H9 (cell line): ENCODE measurements around the gene C22orf23. TPM values are rescaled to one million over a fixed set of nuclear protein-coding genes. Genes with fewer than 3 reads are reported as not detected.

Experiments
- DNase-seq: peaks from one replicate; pipeline ENCODE4 v3.0.0-alpha.2; 2017
- H2AFZ ChIP-seq: one replicate; pipeline ENCODE4 v1.6.1; 2013; ENCODE audit warnings: mild to moderate bottlenecking, low read length, control low read depth, moderate library complexity
- H2AK5ac ChIP-seq: 2 replicates; pipeline ENCODE4 v1.6.1; 2013; ENCODE audit warnings: low read length, control low read depth, mixed read lengths; ENCODE audit not compliant: insufficient read length
- H2BK120ac ChIP-seq: one replicate; pipeline ENCODE4 v1.6.1; 2013; ENCODE audit warnings: low read depth, mild to moderate bottlenecking, low read length, control low read depth, inconsistent platforms; ENCODE audit not compliant: poor library complexity, severe bottlenecking
- H2BK12ac ChIP-seq: 2 replicates; pipeline ENCODE4 v1.6.1; 2013; ENCODE audit warnings: low read length, control low read depth, mixed read lengths, low read depth; ENCODE audit not compliant: insufficient read length
- H2BK15ac ChIP-seq: 2 replicates; pipeline ENCODE4 v1.6.1; 2013; ENCODE audit warnings: low read depth, low read length, control low read depth
- H2BK20ac ChIP-seq: one replicate; pipeline ENCODE4 v1.6.1; 2013; ENCODE audit warnings: low read depth, mild to moderate bottlenecking, low read length, control low read depth, inconsistent platforms; ENCODE audit not compliant: poor library complexity, severe bottlenecking
- H2BK5ac ChIP-seq: 2 replicates; pipeline ENCODE4 v1.6.1; 2013; ENCODE audit warnings: low read length, control low read depth, mixed read lengths; ENCODE audit not compliant: insufficient read length
- H3K14ac ChIP-seq: 2 replicates; pipeline ENCODE4 v1.6.1; 2013; ENCODE audit warnings: low read length, control low read depth; ENCODE audit not compliant: insufficient read depth
- H3K18ac ChIP-seq: 2 replicates; pipeline ENCODE4 v1.6.1; 2013; ENCODE audit warnings: low read depth, mild to moderate bottlenecking, mixed read lengths, low read length, control low read depth; ENCODE audit not compliant: insufficient read length
- H3K23ac ChIP-seq: 2 replicates; pipeline ENCODE4 v1.6.1; 2013; ENCODE audit warnings: low read length, control low read depth, mixed read lengths, low read depth; ENCODE audit not compliant: insufficient read length
- H3K23me2 ChIP-seq: 2 replicates; pipeline ENCODE4 v1.6.1; 2013; ENCODE audit warnings: low read depth, mild to moderate bottlenecking, mixed read lengths, low read length, control low read depth; ENCODE audit not compliant: insufficient read length, poor library complexity, severe bottlenecking
- H3K27ac ChIP-seq: 2 replicates; pipeline ENCODE4 v1.5.1; 2013; ENCODE audit warnings: low read length, control low read depth, mixed read lengths, low read depth; ENCODE audit not compliant: insufficient read length
- H3K27me3 ChIP-seq: 2 replicates; pipeline ENCODE4 v1.6.1; 2013; ENCODE audit warnings: low read length, control low read depth, inconsistent platforms; ENCODE audit not compliant: insufficient read depth
- H3K4ac ChIP-seq: 2 replicates; pipeline ENCODE4 v1.6.1; 2013; ENCODE audit warnings: low read depth, mild to moderate bottlenecking, control low read depth, inconsistent platforms, low read length, moderate library complexity
- H3K4me1 ChIP-seq: 2 replicates; pipeline ENCODE4 v1.6.1; 2013; ENCODE audit warnings: low read length, control low read depth, inconsistent platforms; ENCODE audit not compliant: insufficient read depth
- H3K4me2 ChIP-seq: 2 replicates; pipeline ENCODE4 v1.6.1; 2013; ENCODE audit warnings: low read length, control low read depth, mixed read lengths; ENCODE audit not compliant: insufficient read length, insufficient read depth
- H3K56ac ChIP-seq: 2 replicates; pipeline ENCODE4 v1.6.1; 2013; ENCODE audit warnings: low read depth, mild to moderate bottlenecking, mixed read lengths, low read length, control low read depth; ENCODE audit not compliant: insufficient read length
- H3K79me1 ChIP-seq: 2 replicates; pipeline ENCODE4 v1.6.1; 2013; ENCODE audit warnings: low read depth, mild to moderate bottlenecking, moderate library complexity, low read length, control low read depth, inconsistent platforms; ENCODE audit not compliant: insufficient read depth, poor library complexity, severe bottlenecking
- H3K79me2 ChIP-seq: 2 replicates; pipeline ENCODE4 v1.6.1; 2013; ENCODE audit warnings: low read length, control low read depth, inconsistent platforms; ENCODE audit not compliant: insufficient read depth
- H3K9ac ChIP-seq: 2 replicates; pipeline ENCODE4 v1.6.1; 2013; ENCODE audit warnings: low read length, control low read depth, mixed read lengths; ENCODE audit not compliant: insufficient read length; ENCODE audit errors: extremely low read depth
- H3K9me3 ChIP-seq: one replicate; pipeline ENCODE4 v1.6.1; 2013; ENCODE audit warnings: low read depth, low read length, inconsistent platforms; ENCODE audit not compliant: control insufficient read depth
- H3T11ph ChIP-seq: one replicate; pipeline ENCODE4 v1.6.1; 2013; ENCODE audit warnings: mild to moderate bottlenecking, low read length, control low read depth, inconsistent platforms
- H4K20me1 ChIP-seq: one replicate; pipeline ENCODE4 v1.6.1; 2013; ENCODE audit not compliant: control insufficient read depth, insufficient read length, insufficient read depth
- H4K5ac ChIP-seq: 2 replicates; pipeline ENCODE4 v1.6.1; 2013; ENCODE audit warnings: low read depth, mild to moderate bottlenecking, mixed read lengths, low read length, control low read depth; ENCODE audit not compliant: insufficient read length
- H4K8ac ChIP-seq: replicated peaks from 2 replicates; pipeline ENCODE4 v1.6.1; 2013; ENCODE audit warnings: low read length, control low read depth, mixed read lengths, low read depth; ENCODE audit not compliant: insufficient read length
- H4K91ac ChIP-seq: 2 replicates; pipeline ENCODE4 v1.6.1; 2013; ENCODE audit warnings: low read depth, mild to moderate bottlenecking, moderate library complexity, mixed read lengths, low read length, control low read depth; ENCODE audit not compliant: insufficient read length
- H3K27ac Mint-ChIP-seq, 3 experiments: 2 replicates in 2 of 3; 3 replicates in 1 of 3; pipeline ENCODE4 v1.8.0; 2020 to 2021; ENCODE audit warnings: mixed read lengths in 3 of 3, mild to moderate bottlenecking in 1 of 3, moderate library complexity in 1 of 3
- H3K27me3 Mint-ChIP-seq: 2 replicates; pipeline ENCODE4 v1.8.0; 2021; ENCODE audit warnings: low read depth, mild to moderate bottlenecking, moderate library complexity, mixed read lengths
- H3K36me3 Mint-ChIP-seq, 3 experiments: 2 replicates in 2 of 3; 3 replicates in 1 of 3; pipeline ENCODE4 v1.8.0; 2020 to 2021; ENCODE audit warnings: low read depth in 3 of 3, mixed read lengths in 3 of 3; ENCODE audit not compliant: insufficient read depth in 1 of 3
- H3K4me1 Mint-ChIP-seq, 2 experiments: 2 replicates each; pipeline ENCODE4 v1.8.0; 2020; ENCODE audit warnings: mixed read lengths in 2 of 2
- H3K4me3 Mint-ChIP-seq, 2 experiments: 2 replicates in 1 of 2; 3 replicates in 1 of 2; pipeline ENCODE4 v1.8.0; 2020 to 2021; ENCODE audit warnings: mild to moderate bottlenecking in 2 of 2, mixed read lengths in 2 of 2, moderate library complexity in 1 of 2
- H3K9me3 Mint-ChIP-seq, 2 experiments: 2 replicates in 1 of 2; 3 replicates in 1 of 2; pipeline ENCODE4 v1.8.0; 2020; ENCODE audit warnings: mild to moderate bottlenecking in 2 of 2, mixed read lengths in 2 of 2, moderate library complexity in 1 of 2
- CTCF ChIP-seq: fragments of 200-600 bp; sonication (generic); conservative IDR thresholded peaks from 3 replicates; pipeline ENCODE4 v1.8.0; 2021; ENCODE audit warnings: antibody characterized with exemption, mild to moderate bottlenecking
- whole genome bisulfite sequencing: extraction: QIAGEN DNeasy Blood & Tissue Kit; methylation state at CpG from one replicate; pipeline ENCODE4 v1.1.7; 2013; ENCODE audit warnings: missing lambda C conversion rate, low lambda C conversion rate, mixed read lengths; ENCODE audit not compliant: insufficient read length; ENCODE audit errors: extremely low coverage; 5-methylcytosine and 5-hydroxymethylcytosine counted together
- total RNA-seq: library from RNA; stranded (reverse); gene quantifications from 2 replicates; pipeline ENCODE4 v1.2.1, GENCODE V29; 2021

Gene C22orf23
- total RNA-seq, 1 experiment from 2014 or later: 0.57 TPM

GRCh38 chr22:37994049-37994448 lies 40.6 kb upstream of the C22orf23 start:
- Histone ChIP-seq H4K8ac (no peak overlapping the region), H3K23me2 (no peaks in the 10 kb centered on the region), H3K4me1 (no peaks in the 10 kb centered on the region; the same call in 1 of the 2 replicates), H3K4me2 (no peak overlapping the region), H3K56ac (no peak overlapping the region), H2BK15ac (no peak overlapping the region), H3T11ph (no peak overlapping the region), H2BK12ac (no peak overlapping the region), H3K9ac (no peak overlapping the region), H3K14ac (no peak overlapping the region), H2BK20ac (no peak overlapping the region), H2BK120ac (no peak overlapping the region), H3K23ac (no peak overlapping the region), H2AFZ (no peak overlapping the region), H3K27me3 (no peaks in the 10 kb centered on the region), H3K18ac (no peak overlapping the region), H4K91ac (no peak overlapping the region), H3K79me2 (no peaks in the 10 kb centered on the region), H3K4ac (no peak overlapping the region), H3K27ac (no peak overlapping the region), H2BK5ac (no peak overlapping the region), H4K20me1 (no peaks in the 10 kb centered on the region), H4K5ac (no peak overlapping the region), H3K9me3 (no peaks in the 10 kb centered on the region), H2AK5ac (no peak overlapping the region), H3K79me1 (no peaks in the 10 kb centered on the region)
- Mint-ChIP-seq H3K4me3 (no peak overlapping the region), H3K36me3 (no peaks in the 10 kb centered on the region), H3K27me3 (peaks cover 10% of the 10 kb centered on the region), H3K4me1 (peaks cover 13 to 32% of the 10 kb centered on the region in 2 experiments), H3K9me3 (no peaks in the 10 kb centered on the region), H3K27ac (no peak overlapping the region)
- WGBS: no CpG with 5 or more reads among the region's 6 CpGs
- DNase-seq: no peak
- TF ChIP-seq CTCF: no peak
